ENCODE results near the gene PUS1. TPM values are rescaled to one million over a fixed set of nuclear protein-coding genes. Genes with fewer than 3 reads are reported as not detected.

Gene PUS1
- total RNA-seq, 2 experiments from 2014 or later, result 32.9 to 34.7 TPM

- Mint-ChIP-seq H3K4me3 (no peak overlapping the region), H3K27me3 (no peaks in the 10 kb centered on the region), H3K36me3 (ENCODE audit: low read depth) (peaks cover 6% of the 10 kb centered on the region), H3K4me1 (no peaks in the 10 kb centered on the region), H3K9me3 (no peaks in the 10 kb centered on the region), H3K27ac (no peak overlapping the region)
- no peak for DNase-seq
- POLR2A ChIA-PET, result no interaction called here
- CTCF ChIA-PET, result no interaction called here
These were observed 13.9 kb upstream of the PUS1 start for GRCh38 chr12:131915000-131915689.

- no peak overlapping the region for H3K27ac Mint-ChIP-seq
- H3K36me3 Mint-ChIP-seq (ENCODE audit: low read depth), result peaks cover 6% of the 10 kb centered on the region
- no peaks in the 10 kb centered on the region for H3K9me3 Mint-ChIP-seq
- H3K27me3 Mint-ChIP-seq, result no peaks in the 10 kb centered on the region
- ChIA-PET CTCF (no interaction called here), POLR2A (no interaction called here)
- no peaks in the 10 kb centered on the region for H3K4me1 Mint-ChIP-seq
- no peak for DNase-seq
- H3K4me3 Mint-ChIP-seq, result no peak overlapping the region
These were observed 13.3 kb upstream of the PUS1 start for GRCh38 chr12:131915823-131916222.

GRCh38 chr12:131916306-131917138 is 12.6 kb upstream of the PUS1 start:
- DNase-seq, result no peak
- H3K36me3 Mint-ChIP-seq (ENCODE audit: low read depth), result peaks cover 2% of the 10 kb centered on the region
- no peaks in the 10 kb centered on the region for H3K9me3 Mint-ChIP-seq
- H3K27ac Mint-ChIP-seq, result no peak overlapping the region
- no peak overlapping the region for H3K4me3 Mint-ChIP-seq
- CTCF ChIA-PET, result no interaction called here
- no peaks in the 10 kb centered on the region for H3K27me3 Mint-ChIP-seq
- no peaks in the 10 kb centered on the region for H3K4me1 Mint-ChIP-seq
- POLR2A ChIA-PET, result no interaction called here

- ChIA-PET CTCF (no interaction called here), POLR2A (no interaction called here)
- no peak for DNase-seq
- Mint-ChIP-seq H3K4me3 (no peak overlapping the region), H3K36me3 (ENCODE audit: low read depth) (peaks cover 2% of the 10 kb centered on the region), H3K27ac (no peak overlapping the region), H3K9me3 (no peaks in the 10 kb centered on the region), H3K27me3 (no peaks in the 10 kb centered on the region), H3K4me1 (no peaks in the 10 kb centered on the region)
These were observed 11.9 kb upstream of the PUS1 start for GRCh38 chr12:131917139-131917710.

- H3K4me3 Mint-ChIP-seq, result no peak overlapping the region
These were observed 11.3 kb upstream of the PUS1 start for GRCh38 chr12:131917711-131918306.

GRCh38 chr12:131918311-131919050 is 10.6 kb upstream of the PUS1 start:
- no peak for DNase-seq
- H3K36me3 Mint-ChIP-seq (ENCODE audit: low read depth), result peaks cover 2% of the 10 kb centered on the region
- no peaks in the 10 kb centered on the region for H3K9me3 Mint-ChIP-seq
- H3K27me3 Mint-ChIP-seq, result no peaks in the 10 kb centered on the region
- ChIA-PET CTCF (no interaction called here), POLR2A (interaction anchor here (2.1 kb wide), 1 partner anchor 11 kb away, joined by 6 read pairs; the partner anchor contains the start of gene PUS1)
- no peak overlapping the region for H3K4me3 Mint-ChIP-seq
- no peaks in the 10 kb centered on the region for H3K4me1 Mint-ChIP-seq
- no peak overlapping the region for H3K27ac Mint-ChIP-seq

More at GRCh38 chr12:131917711-131918306, 11.3 kb upstream of the PUS1 start:
- no peak overlapping the region for H3K27ac Mint-ChIP-seq
- ChIA-PET POLR2A (no interaction called here), CTCF (no interaction called here)
- no peak for DNase-seq
- H3K36me3 Mint-ChIP-seq (ENCODE audit: low read depth), result peaks cover 2% of the 10 kb centered on the region
- H3K9me3 Mint-ChIP-seq, result no peaks in the 10 kb centered on the region
- no peaks in the 10 kb centered on the region for H3K4me1 Mint-ChIP-seq
- H3K27me3 Mint-ChIP-seq, result no peaks in the 10 kb centered on the region

- Mint-ChIP-seq H3K9me3 (no peaks in the 10 kb centered on the region), H3K27ac (no peak overlapping the region), H3K4me1 (no peaks in the 10 kb centered on the region), H3K36me3 (ENCODE audit: low read depth) (peaks cover 2% of the 10 kb centered on the region), H3K4me3 (no peak overlapping the region), H3K27me3 (no peaks in the 10 kb centered on the region)
- CTCF ChIA-PET, result no interaction called here
- POLR2A ChIA-PET, result interaction anchor here (2.1 kb wide), 1 partner anchor 11 kb away, joined by 6 read pairs; the partner anchor contains the start of gene PUS1
- DNase-seq, result no peak
These were observed 10.1 kb upstream of the PUS1 start for GRCh38 chr12:131919051-131919347.

GRCh38 chr12:131919366-131920156 is 9.5 kb upstream of the PUS1 start:
- ChIA-PET POLR2A (interaction anchor here (2.1 kb wide), 1 partner anchor 10 kb away, joined by 6 read pairs; the partner anchor contains the start of gene PUS1), CTCF (no interaction called here)
- Mint-ChIP-seq H3K9me3 (no peaks in the 10 kb centered on the region), H3K4me3 (no peak overlapping the region), H3K4me1 (peaks cover 3% of the 10 kb centered on the region), H3K27ac (no peak overlapping the region), H3K27me3 (no peaks in the 10 kb centered on the region), H3K36me3 (ENCODE audit: low read depth) (peaks cover 1% of the 10 kb centered on the region)
- no peak for DNase-seq

GRCh38 chr12:131920157-131920508 is 8.9 kb upstream of the PUS1 start:
- ChIA-PET CTCF (no interaction called here), POLR2A (interaction anchor here (2.1 kb wide), 1 partner anchor 10 kb away, joined by 6 read pairs; the partner anchor contains the start of gene PUS1)
- H3K36me3 Mint-ChIP-seq (ENCODE audit: low read depth), result no peaks in the 10 kb centered on the region

GRCh38 chr12:131920902-131921840 is 7.9 kb upstream of the PUS1 start:
- Mint-ChIP-seq H3K36me3 (ENCODE audit: low read depth) (no peaks in the 10 kb centered on the region), H3K4me3 (no peak overlapping the region), H3K9me3 (no peaks in the 10 kb centered on the region), H3K4me1 (peaks cover 5% of the 10 kb centered on the region), H3K27me3 (no peaks in the 10 kb centered on the region), H3K27ac (no peak overlapping the region)
- POLR2A ChIA-PET, result no interaction called here
- no peak for DNase-seq
- CTCF ChIA-PET, result no interaction called here

More at GRCh38 chr12:131920157-131920508, 8.9 kb upstream of the PUS1 start:
- Mint-ChIP-seq H3K4me1 (peaks cover 5% of the 10 kb centered on the region), H3K4me3 (no peak overlapping the region), H3K27me3 (no peaks in the 10 kb centered on the region), H3K27ac (no peak overlapping the region), H3K9me3 (no peaks in the 10 kb centered on the region)
- DNase-seq, result no peak

GRCh38 chr12:131921866-131922769 is 7.0 kb upstream of the PUS1 start:
- CTCF ChIA-PET, result no interaction called here
- no peak for DNase-seq
- Mint-ChIP-seq H3K4me1 (peaks cover 5% of the 10 kb centered on the region), H3K27me3 (no peaks in the 10 kb centered on the region), H3K9me3 (no peaks in the 10 kb centered on the region), H3K27ac (no peak overlapping the region), H3K36me3 (ENCODE audit: low read depth) (no peaks in the 10 kb centered on the region), H3K4me3 (no peak overlapping the region)
- POLR2A ChIA-PET, result no interaction called here
